GM19455 (cell line): ENCODE data around the gene GNPDA2.
"Not testable (repeated sequence)": the region's sequence is repeated elsewhere in the genome, so short reads cannot be mapped to it uniquely, and the experiment has no call there.

ENCODE experiments used
- ATAC-seq: cut with Tn5 transposase; IDR thresholded peaks from one replicate; pipeline ENCODE4 v1.9.1; 2021; ENCODE audit not compliant: unreplicated experiment

The GNPDA2 gene

GRCh38 chr4:44726038-44726871 is at the start of gene GNPDA2:
Gene GNPDA2, minus strand, starts transcription at chr4:44726556. Its CDS starts 4,349 bp downstream, at chr4:44722207.
- peak; percentile 93 for ATAC-seq

- ATAC-seq = no peak
Measured at GRCh38 chr4:44772340-44772739, 46.0 kb upstream of the GNPDA2 start.

- no peak for ATAC-seq
Measured at GRCh38 chr4:44771789-44772188, 45.4 kb upstream of the GNPDA2 start.

GRCh38 chr4:44766453-44766852 is 40.1 kb upstream of the GNPDA2 start:
- no peak for ATAC-seq

- ATAC-seq = no peak
Measured at GRCh38 chr4:44765116-44765515, 38.8 kb upstream of the GNPDA2 start.

DNA sequence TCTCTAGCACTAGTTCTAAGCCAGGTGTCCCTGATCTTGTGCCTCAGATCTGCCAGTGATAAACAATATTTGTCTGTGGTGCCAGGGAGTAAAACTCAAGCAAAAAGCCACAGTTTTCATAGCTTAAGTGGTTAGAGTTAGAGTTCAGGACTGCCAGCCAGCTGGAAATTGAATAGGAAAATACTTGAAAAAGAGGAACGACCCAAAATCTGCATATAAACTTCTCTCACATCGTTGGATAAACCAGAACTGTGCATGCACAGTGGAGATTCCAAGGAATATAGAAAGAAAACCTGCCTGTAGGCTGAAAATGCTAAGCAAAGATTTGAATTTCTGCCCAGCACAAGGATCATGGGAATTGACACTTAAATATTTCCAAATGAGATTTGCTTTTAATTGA is 35.0 kb upstream of the GNPDA2 start:
- ATAC-seq = no peak

DNA sequence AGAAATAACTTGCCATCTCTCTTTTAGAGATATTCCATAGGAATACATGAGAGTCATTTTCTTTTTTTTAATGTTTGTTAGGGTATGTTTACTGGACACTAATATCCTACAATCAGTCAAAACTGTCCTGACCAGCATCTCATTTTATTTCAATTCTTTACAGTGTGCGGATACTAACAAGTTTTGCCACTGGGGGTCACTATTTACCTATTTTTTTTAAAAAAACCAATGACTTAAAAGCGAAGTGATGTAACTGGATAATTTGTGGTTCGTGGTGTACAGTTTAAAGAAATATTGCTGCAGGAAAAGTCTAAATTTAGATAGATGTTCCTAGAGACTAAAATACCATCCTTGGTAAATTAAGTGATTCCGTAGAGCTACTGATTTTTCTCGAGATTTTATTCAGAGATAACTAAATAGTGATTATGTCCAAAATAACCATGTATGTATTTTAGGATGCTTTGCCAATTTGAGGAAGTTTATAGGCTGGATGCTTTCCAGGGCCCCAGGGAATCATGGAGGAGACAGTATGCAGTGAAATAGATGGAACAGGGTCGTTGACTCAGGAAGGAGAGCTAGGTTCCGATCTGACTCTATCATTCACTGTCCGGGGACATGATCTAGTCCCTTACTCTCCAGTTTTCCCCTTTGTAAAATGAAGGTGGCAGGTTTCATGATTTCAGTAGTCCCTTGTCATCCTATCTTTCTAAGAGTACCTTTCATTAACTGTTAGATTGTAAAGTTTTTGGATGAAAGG is 34.0 kb upstream of the GNPDA2 start:
- peak; percentile 77 for ATAC-seq

- no peak for ATAC-seq
Measured at GRCh38 chr4:44756559-44756958, 30.2 kb upstream of the GNPDA2 start.

- ATAC-seq = no peak
Measured at GRCh38 chr4:44740201-44740600, 13.8 kb upstream of the GNPDA2 start.

DNA sequence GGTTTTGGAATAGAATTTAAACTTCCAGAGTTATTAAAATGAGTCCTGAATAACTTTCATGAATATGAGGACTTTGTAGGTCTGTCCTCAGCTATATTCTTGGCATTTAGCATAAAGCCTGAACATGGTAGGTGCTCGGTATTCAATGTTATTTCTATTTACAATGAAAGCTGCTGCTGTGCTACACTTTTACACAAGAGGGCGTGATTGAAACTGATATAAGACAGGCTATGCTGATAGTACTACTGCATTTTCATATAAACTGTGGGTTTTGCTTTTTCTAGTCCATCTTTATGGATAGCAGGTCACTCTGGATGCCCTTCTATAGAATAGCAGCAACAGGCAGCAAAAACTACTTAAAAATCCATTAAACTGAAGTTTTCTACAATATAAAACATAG is 12.3 kb upstream of the GNPDA2 start:
- ATAC-seq = no peak

DNA sequence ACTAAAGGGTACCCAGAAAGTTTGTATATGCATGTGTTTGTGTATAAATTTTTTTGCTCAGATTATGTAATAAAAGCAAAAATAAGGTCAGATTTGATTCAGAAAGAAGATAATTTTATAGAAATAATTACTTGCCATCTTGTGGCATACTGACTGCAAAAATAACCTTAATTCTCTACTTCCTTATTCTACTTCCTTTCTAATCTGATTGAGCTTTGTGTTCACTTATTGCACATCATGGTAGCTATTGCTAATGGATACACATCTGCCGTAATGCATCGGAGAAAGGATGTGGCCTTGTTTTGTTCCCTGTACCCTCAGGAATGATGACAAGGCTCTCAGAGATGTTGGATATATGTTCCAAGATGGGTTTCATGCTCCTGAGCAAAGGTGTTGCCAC is 10.5 kb upstream of the GNPDA2 start:
- no peak for ATAC-seq

- ATAC-seq = not testable (repeated sequence)
Measured at GRCh38 chr4:44728694-44729093, 2.3 kb upstream of the GNPDA2 start.

GRCh38 chr4:44727471-44727870 is 1.1 kb upstream of the GNPDA2 start:
- no peak for ATAC-seq

- ATAC-seq = no peak
Measured at GRCh38 chr4:44725726-44726037, 674 bp downstream of the GNPDA2 start.

GRCh38 chr4:44725166-44725565 is 1.2 kb downstream of the GNPDA2 start:
- ATAC-seq = no peak

DNA sequence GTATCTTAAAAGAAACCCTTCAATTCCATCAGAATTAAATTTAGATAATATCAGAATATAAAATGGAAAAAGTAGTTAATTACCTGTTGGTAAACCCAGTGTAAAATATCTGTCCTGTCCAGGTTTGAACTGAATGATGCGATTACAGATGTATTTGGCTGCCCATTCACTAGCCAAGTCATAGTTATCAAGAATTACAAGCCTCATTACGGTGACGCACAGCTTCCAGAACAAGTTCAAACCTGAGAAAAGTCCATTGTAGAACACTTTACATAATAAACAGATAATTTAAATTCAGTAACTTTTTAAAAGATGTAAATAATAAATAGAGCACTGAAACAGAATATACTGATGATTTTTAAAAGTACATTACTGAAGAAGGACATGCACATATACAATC is 4.4 kb downstream of the GNPDA2 start:
- no peak for ATAC-seq

GRCh38 chr4:44720371-44720770 is 6.0 kb downstream of the GNPDA2 start:
- no peak for ATAC-seq

DNA sequence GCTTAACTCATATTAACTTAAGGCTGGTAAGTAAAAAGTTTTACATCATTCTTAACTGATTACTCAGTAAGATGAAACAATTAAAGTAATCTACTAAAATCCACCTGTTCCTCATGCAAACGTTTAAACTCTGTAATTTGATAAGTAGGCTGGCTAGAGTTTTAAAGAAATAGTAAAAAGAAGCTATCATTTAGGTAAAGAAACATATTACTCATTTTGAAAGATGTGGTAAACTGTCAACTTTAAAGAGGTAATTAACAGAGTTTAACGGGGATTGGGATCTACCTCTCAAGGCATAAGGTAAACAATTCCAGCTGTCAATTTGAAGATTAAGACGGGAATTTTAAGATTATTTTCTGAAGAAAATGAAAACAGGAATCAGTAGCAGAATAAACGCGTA is 9.8 kb downstream of the GNPDA2 start:
- ATAC-seq = no peak

- no peak for ATAC-seq
Measured at GRCh38 chr4:44713125-44713524, 13.2 kb downstream of the GNPDA2 start.

DNA sequence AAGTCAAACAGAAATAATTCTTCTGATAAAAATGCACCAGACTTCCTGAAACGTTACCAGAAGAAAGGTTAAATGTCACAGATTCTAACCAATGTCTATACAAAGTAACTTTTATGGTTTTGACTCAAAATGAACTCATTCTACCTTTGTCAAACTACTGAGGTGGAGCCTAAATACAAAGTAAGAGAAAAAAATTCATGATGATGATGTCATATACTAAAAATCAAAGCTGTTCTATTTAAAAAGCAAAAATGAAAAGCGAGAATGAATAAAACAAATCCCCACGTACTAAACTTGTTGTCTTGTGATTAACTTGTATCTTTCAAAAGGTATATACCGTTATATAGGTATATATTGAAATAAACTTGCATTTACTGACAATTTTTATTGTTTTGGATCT is 21.7 kb downstream of the GNPDA2 start:
- no peak for ATAC-seq

GRCh38 chr4:44701037-44701436 is 25.3 kb downstream of the GNPDA2 start:
- no peak for ATAC-seq

- ATAC-seq = no peak
Measured at GRCh38 chr4:44700427-44700826, 25.9 kb downstream of the GNPDA2 start.
